Hematopoietic multipotent progenitor cell treated with erythropoietin and hydrocortisone succinate and interleukin-3 and kit ligand, for 17 days (in vitro differentiated cells): ENCODE results near the gene CORO7.
A peak's percentile ranks its signal among the peaks of the same experiment; 100 is the strongest.

ENCODE experiments used
- DNase-seq: peaks from one replicate; pipeline ENCODE4 v3.0.0-alpha.2; 2015; ENCODE audit warnings: low spot score

CORO7 gene

GRCh38 chr16:4416200-4417032 lies at the start of gene CORO7:
Gene CORO7, minus strand, starts transcription at chr16:4416596. Its CDS starts 78 bp downstream, at chr16:4416518.
- peak; percentile 88 for DNase-seq

DNA sequence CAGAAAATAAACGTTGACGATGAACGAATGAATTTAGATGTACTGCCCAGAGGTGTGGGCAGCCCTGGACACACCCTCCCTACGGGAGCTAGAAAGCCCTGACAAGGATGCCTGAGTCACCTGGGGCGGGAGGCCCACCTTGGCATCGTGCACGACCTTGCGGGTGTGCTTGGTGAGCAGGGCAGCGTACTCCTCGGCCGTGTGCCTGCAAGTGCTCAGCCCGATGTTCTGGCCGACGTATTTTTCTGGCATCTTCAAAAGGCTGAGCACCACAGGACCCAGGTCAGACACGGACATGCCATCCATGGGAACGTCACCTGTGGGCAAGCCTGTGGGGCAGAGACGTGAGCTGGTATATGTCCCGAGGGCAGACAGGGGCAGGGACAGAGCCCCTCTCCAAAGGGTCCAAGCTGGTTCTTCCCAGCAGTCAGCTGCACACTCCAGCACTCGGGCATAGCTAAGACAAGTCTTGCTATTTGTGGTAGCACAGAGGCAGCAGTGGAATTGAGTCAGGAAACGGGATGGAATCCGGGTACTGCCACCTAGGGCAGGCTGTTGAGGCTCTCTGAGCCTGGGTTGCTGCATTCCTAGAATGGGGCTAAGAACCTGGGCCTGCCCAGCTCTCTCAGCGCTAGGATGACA lies 47.2 kb upstream of the CORO7 start:
- no peak for DNase-seq

- DNase-seq: no peak
Observed at GRCh38 chr16:4461250-4462085, 45.1 kb upstream of the CORO7 start.

GRCh38 chr16:4460936-4461249 lies 44.5 kb upstream of the CORO7 start:
- no peak for DNase-seq

GRCh38 chr16:4455951-4456350 lies 39.6 kb upstream of the CORO7 start:
- DNase-seq: no peak

DNA sequence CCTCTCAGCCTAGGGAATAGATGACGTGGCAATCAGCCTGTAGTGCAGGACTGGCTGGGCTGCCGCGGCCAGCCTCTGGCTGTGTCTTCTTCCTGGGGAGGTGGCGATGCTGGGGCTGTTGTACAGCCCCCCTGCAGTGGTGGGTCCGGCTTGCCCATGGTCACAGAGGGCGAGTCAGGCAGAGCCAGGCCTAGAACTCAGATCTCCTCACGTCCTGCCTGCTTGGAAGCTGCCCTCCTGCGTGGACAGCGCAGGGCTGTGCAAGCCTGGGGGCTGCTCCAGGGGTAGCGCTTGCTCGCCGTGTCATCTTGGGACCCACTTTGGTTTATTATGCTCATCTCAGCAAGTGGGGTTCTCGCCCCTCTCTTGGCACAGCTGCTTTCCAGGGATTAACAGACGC lies 38.7 kb upstream of the CORO7 start:
- DNase-seq: no peak

- no peak for DNase-seq
Observed at GRCh38 chr16:4454623-4455022, 38.2 kb upstream of the CORO7 start.

GRCh38 chr16:4452674-4453073 lies 36.3 kb upstream of the CORO7 start:
- no peak for DNase-seq

GRCh38 chr16:4450931-4451519 lies 34.6 kb upstream of the CORO7 start:
- DNase-seq: no peak

- no peak for DNase-seq
Observed at GRCh38 chr16:4450430-4450829, 34.0 kb upstream of the CORO7 start.

GRCh38 chr16:4443986-4444385 lies 27.6 kb upstream of the CORO7 start:
- DNase-seq: no peak

GRCh38 chr16:4443271-4443670 lies 26.9 kb upstream of the CORO7 start:
- DNase-seq: no peak

DNA sequence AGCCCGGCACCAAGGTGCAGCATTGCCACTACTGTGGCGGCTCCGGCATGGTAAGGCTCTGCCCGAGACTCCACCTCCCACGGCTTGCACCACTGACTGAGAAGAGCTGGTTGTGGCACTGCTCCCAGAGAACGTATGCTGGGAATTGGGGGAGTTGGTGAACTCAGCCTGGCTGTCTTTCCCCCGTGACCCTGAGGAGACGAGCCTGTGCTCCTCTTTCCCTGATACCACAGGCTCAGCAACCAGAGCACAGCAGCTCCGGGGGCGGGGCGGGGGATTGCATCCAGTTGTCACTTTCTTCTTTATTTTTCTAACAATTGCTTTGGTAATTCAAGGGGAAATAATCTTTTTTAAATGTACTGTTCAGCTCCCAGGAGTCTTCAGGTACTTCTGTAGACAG lies 26.0 kb upstream of the CORO7 start:
- DNase-seq: no peak

DNA sequence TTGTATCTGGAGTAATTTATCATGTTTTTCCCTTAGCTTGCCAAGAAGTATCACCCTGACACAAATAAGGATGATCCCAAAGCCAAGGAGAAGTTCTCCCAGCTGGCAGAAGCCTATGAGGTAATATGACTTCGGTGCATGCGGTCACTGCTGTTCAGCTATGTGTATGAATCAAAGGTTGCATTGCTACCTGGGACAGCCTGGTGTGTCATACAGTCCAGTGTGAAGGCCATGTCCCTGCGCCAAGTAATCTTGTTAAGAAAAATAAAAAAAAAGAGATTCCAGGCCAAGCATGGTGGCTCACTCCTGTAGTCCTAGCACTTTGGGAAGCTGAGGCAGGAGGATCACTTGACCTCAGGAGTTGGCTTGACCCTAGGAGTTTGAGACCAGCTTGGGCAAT lies 21.0 kb upstream of the CORO7 start:
- no peak for DNase-seq

GRCh38 chr16:4435337-4436067 lies 19.1 kb upstream of the CORO7 start:
- no peak for DNase-seq

DNA sequence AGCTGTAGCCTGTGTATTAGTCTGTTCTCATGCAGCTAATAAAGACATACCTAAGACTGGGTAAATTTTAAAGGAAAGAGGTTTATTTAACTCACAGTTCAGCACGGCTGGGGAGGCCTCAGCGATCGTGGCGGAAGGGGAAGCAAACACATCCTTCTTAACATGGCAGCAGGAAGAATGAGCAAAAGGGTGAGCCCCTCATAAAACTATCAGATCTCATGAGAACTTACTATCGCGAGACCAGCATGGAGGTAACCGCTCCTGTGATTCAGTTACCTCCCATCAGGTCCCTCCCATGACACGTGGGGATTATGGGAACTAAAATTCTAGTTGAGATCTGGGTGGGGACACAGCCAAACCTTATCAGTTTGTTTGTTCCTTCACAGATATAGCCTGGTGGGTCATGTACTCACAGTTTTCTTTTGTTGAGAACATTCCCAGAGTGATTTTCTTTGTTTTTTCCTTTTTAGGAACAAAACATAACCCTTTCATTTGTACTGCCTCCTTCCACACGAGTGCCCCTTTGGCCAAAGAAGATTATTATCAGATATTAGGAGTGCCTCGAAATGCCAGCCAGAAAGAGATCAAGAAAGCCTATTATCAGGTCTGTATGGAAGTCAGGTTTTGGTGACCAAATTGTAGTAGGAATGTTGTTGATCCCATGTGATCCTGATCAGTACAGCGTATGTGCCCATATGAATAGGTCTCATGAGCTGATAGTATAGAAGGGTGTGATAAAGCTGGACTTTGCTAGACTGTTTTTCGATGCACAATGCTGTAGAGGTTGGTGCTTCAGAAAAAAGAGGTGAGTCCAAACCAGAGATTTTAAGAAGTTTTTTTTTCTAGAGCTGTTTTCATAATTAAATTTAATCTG lies 17.8 kb upstream of the CORO7 start:
- no peak for DNase-seq

GRCh38 chr16:4433228-4433627 lies 16.8 kb upstream of the CORO7 start:
- DNase-seq: no peak

- no peak for DNase-seq
Observed at GRCh38 chr16:4431023-4431422, 14.6 kb upstream of the CORO7 start.

- no peak for DNase-seq
Observed at GRCh38 chr16:4428500-4428899, 12.1 kb upstream of the CORO7 start.

GRCh38 chr16:4426722-4427372 lies 10.5 kb upstream of the CORO7 start:
- no peak for DNase-seq
